ENCODE results near the gene KLF7.

KLF7 gene

DNA sequence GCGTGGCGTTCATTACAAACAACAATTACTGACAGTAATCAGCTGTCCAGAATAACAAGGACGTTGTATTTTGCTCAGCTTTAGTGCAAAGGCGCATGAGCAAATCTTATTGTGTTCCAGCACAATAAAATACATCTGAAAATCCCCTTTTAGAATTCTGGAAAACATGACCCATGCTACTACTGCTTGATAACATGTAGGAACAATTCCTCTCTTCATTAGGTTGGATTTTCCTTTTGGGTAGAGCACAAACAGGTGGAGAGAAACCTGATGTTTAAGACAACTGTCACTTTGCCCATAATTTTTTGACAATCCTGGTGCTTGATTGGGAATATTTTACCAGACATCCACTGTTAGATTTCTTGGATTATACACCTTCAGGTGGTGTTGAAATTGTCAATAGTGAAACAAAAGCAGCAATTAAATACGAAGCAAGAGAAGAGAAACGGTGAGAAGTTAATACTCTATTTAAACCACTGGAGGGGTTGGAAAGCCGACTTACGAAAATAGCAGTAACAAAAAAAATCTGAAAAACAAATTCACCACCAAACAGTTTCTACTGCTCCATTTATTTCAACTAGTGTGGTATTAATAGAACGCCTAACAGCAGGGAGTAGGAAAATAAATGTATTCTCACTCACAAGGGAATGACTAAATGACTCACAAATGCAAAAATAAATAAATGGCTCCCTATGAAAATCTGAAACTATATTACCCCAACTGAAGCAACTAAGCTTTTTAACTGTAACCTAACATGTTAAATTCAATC is 123.8 kb downstream of the KLF7 start:
- Histone ChIP-seq H3K27me3 (ENCODE audit: insufficient read depth, poor library complexity, severe bottlenecking) (no peaks in the 10 kb centered on the region), H3K27ac (ENCODE audit: poor library complexity, severe bottlenecking) (no peak overlapping the region), H3K9me3 (ENCODE audit: severe bottlenecking) (no peaks in the 10 kb centered on the region), H3K36me3 (ENCODE audit: low read depth) (no peaks in the 10 kb centered on the region), H3K4me3 (ENCODE audit: severe bottlenecking) (no peak overlapping the region), H3K4me1 (ENCODE audit: insufficient read depth, poor library complexity, severe bottlenecking) (no peaks in the 10 kb centered on the region)
- TF ChIP-seq, protein P1, sequence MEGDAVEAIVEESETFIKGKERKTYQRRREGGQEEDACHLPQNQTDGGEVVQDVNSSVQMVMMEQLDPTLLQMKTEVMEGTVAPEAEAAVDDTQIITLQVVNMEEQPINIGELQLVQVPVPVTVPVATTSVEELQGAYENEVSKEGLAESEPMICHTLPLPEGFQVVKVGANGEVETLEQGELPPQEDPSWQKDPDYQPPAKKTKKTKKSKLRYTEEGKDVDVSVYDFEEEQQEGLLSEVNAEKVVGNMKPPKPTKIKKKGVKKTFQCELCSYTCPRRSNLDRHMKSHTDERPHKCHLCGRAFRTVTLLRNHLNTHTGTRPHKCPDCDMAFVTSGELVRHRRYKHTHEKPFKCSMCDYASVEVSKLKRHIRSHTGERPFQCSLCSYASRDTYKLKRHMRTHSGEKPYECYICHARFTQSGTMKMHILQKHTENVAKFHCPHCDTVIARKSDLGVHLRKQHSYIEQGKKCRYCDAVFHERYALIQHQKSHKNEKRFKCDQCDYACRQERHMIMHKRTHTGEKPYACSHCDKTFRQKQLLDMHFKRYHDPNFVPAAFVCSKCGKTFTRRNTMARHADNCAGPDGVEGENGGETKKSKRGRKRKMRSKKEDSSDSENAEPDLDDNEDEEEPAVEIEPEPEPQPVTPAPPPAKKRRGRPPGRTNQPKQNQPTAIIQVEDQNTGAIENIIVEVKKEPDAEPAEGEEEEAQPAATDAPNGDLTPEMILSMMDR (IDR thresholded peaks at IDR 0.05; ENCODE audit: poor library complexity, severe bottlenecking), result no peak
- no peak for ATAC-seq (ENCODE audit: low read depth)
- DNase-seq (ENCODE audit: low spot score), result no peak

DNA sequence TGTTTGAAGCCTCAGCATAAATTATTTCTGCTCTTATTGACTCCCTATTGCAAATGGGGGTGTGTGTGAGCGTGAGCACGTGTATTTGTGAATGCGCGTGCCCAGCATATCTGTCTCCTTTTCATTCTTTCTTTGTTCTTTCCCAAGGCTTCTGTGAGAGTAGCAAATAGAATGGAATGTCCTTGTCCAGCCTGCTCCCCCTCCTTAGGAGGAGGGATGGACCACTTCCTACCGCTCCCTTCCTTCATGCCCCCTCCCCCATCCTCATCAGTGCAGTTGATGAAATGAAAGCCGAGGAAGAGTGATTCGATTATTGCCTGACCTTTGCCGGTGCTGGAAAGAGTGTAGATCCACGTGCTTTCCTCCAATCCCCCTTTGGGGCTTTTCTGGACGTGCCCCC is 124.5 kb downstream of the KLF7 start:
- TF ChIP-seq, protein P1 (IDR thresholded peaks at IDR 0.05; ENCODE audit: poor library complexity, severe bottlenecking), result no peak
- DNase-seq (ENCODE audit: low spot score), result no peak

DNA sequence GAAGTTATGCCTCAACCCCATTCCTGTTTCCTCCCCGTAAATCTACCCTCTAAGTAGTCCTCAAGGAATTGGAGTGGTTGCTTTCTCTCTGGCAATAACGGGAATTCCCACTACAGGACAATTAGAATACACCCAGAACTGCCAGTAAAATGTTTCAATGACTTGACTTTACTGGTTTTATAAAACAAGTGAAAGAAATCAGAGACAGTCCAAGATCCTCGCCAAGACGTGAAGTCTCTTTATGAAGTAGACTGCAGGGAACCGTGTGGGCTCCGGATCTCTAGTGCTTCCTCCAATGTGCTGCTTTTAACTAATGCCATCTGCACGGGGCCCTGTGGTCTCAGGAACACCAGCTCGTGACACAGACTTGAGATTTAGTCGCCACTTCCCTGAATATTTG is 125.1 kb downstream of the KLF7 start:
- H3K4me1 ChIP-seq (ENCODE audit: insufficient read depth, poor library complexity, severe bottlenecking), result no peaks in the 10 kb centered on the region

More for the DNA sequence above, 124.5 kb downstream of the KLF7 start:
- Histone ChIP-seq H3K4me1 (ENCODE audit: insufficient read depth, poor library complexity, severe bottlenecking) (no peaks in the 10 kb centered on the region), H3K27ac (ENCODE audit: poor library complexity, severe bottlenecking) (no peak overlapping the region), H3K4me3 (ENCODE audit: severe bottlenecking) (no peak overlapping the region), H3K36me3 (ENCODE audit: low read depth) (no peaks in the 10 kb centered on the region), H3K9me3 (ENCODE audit: severe bottlenecking) (no peaks in the 10 kb centered on the region), H3K27me3 (ENCODE audit: insufficient read depth, poor library complexity, severe bottlenecking) (no peaks in the 10 kb centered on the region)
- no peak for ATAC-seq (ENCODE audit: low read depth)

DNA sequence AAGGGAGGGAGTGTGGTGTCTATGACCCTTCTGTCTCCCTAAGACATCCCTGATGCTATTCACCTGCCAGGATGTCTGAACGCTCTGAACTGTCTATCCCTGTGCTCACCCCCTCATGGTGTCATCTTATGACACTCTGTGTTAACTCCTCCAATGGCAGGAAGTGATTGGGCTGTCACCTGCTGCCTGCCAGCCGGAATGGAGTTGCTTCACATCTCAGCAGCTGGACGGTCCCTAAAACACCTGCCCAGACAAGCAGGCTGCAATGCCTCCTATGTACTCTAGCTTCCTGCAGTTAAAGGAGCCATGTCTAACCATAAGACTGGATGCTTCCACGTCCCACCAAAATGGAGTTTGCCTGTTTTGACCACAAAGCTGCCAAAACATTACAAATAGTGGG is 126.5 kb downstream of the KLF7 start:
- no peak overlapping the region for H3K4me3 ChIP-seq (ENCODE audit: severe bottlenecking)
- DNase-seq (ENCODE audit: low spot score), result no peak
- TF ChIP-seq, protein P1 (IDR thresholded peaks at IDR 0.05; ENCODE audit: poor library complexity, severe bottlenecking), result no peak
- H3K36me3 ChIP-seq (ENCODE audit: low read depth), result no peaks in the 10 kb centered on the region
- no peaks in the 10 kb centered on the region for H3K4me1 ChIP-seq (ENCODE audit: insufficient read depth, poor library complexity, severe bottlenecking)
- no peaks in the 10 kb centered on the region for H3K9me3 ChIP-seq (ENCODE audit: severe bottlenecking)
- no peak overlapping the region for H3K27ac ChIP-seq (ENCODE audit: poor library complexity, severe bottlenecking)
- no peaks in the 10 kb centered on the region for H3K27me3 ChIP-seq (ENCODE audit: insufficient read depth, poor library complexity, severe bottlenecking)
- ATAC-seq (ENCODE audit: low read depth), result no peak

More for the DNA sequence above, 125.1 kb downstream of the KLF7 start:
- Histone ChIP-seq H3K27ac (ENCODE audit: poor library complexity, severe bottlenecking) (no peak overlapping the region), H3K9me3 (ENCODE audit: severe bottlenecking) (no peaks in the 10 kb centered on the region), H3K27me3 (ENCODE audit: insufficient read depth, poor library complexity, severe bottlenecking) (no peaks in the 10 kb centered on the region), H3K4me3 (ENCODE audit: severe bottlenecking) (no peak overlapping the region), H3K36me3 (ENCODE audit: low read depth) (no peaks in the 10 kb centered on the region)
- DNase-seq (ENCODE audit: low spot score), result no peak
- ATAC-seq (ENCODE audit: low read depth), result no peak
- TF ChIP-seq, protein P1 (IDR thresholded peaks at IDR 0.05; ENCODE audit: poor library complexity, severe bottlenecking), result no peak

DNA sequence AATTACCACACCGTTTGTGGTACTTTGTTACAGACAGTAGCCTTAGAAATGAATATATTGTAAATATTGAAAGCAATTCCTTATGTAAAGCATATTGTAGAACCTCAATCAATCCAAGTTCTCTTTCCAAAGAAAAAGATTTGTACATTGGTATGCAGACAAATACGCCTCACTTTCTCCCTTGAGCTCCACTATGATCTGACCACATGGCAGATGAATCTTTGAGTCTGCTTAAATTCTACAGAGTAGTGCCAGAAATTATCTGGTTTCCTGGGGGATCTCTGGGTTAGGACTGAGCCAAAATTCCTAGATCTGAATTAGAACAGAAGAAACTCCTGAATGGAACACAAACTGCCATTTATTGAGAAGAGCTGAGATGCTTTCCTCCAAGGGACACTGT is 127.4 kb downstream of the KLF7 start:
- ATAC-seq (ENCODE audit: low read depth) (no peak), DNase-seq (ENCODE audit: low spot score) (no peak)
- Histone ChIP-seq H3K27me3 (ENCODE audit: insufficient read depth, poor library complexity, severe bottlenecking) (no peaks in the 10 kb centered on the region), H3K27ac (ENCODE audit: poor library complexity, severe bottlenecking) (no peak overlapping the region), H3K9me3 (ENCODE audit: severe bottlenecking) (no peaks in the 10 kb centered on the region), H3K4me1 (ENCODE audit: insufficient read depth, poor library complexity, severe bottlenecking) (no peaks in the 10 kb centered on the region), H3K36me3 (ENCODE audit: low read depth) (no peaks in the 10 kb centered on the region), H3K4me3 (ENCODE audit: severe bottlenecking) (no peak overlapping the region)
- TF ChIP-seq, protein P1 (IDR thresholded peaks at IDR 0.05; ENCODE audit: poor library complexity, severe bottlenecking), result no peak
